H1 (cell line): Measurements from ENCODE around the gene SLC9A7. TPM values are rescaled to one million over a fixed set of nuclear protein-coding genes. Genes with fewer than 3 reads are reported as not detected.

Experiments
- CHD7 ChIP-seq: fragments of 300-600 bp; sonication (generic); IDR thresholded peaks from 2 replicates; pipeline ENCODE4 v1.7.1; 2012; ENCODE audit warnings: low read length, moderate library complexity, mild to moderate bottlenecking, inconsistent platforms; ENCODE audit not compliant: insufficient replicate concordance
- KDM5A ChIP-seq: fragments of 200-600 bp; IDR thresholded peaks from 2 replicates; pipeline ENCODE4 v1.7.1; 2012; ENCODE audit warnings: mild to moderate bottlenecking, low read length, inconsistent platforms, mixed read lengths
- SP1 ChIP-seq: IDR thresholded peaks from 2 replicates; pipeline ENCODE4 v1.6.1; 2011; ENCODE audit warnings: low read depth, low read length
- polyA plus RNA-seq, 7 experiments: library from polyadenylated mRNA; depleted of rRNA in 3 of 7; stranded (reverse) in 5 of 7; unstranded in 2 of 7; fragments of >200 nt in 5 of 7; fragments of 200-250 nt in 2 of 7; gene quantifications; 1 replicate in 5 of 7; 2 replicates in 1 of 7; 4 replicates in 1 of 7; pipeline versions ENCODE4 v1.2.1 to v1.2.3, GENCODE V29; 2011 to 2013; ENCODE audit warnings: missing spikeins in 2 of 7, mixed read lengths in 2 of 7
- total RNA-seq: library from RNA; stranded (reverse); fragmentation: NEBNext Ultra II Directional; extraction: Animal tissue kit (Norgen Biotek cat#: 25700); gene quantifications from 2 replicates; pipeline ENCODE4 v1.2.1, GENCODE V29; 2021

SLC9A7 gene
- total and polyA plus RNA-seq, 2 of the 8 experiments (the other 6 are each of a cell fraction or from before 2014, with no cell fraction given) = 6.7 to 17.2 TPM

- no peak for TF ChIP-seq CHD7
- TF ChIP-seq SP1 = no peak
- TF ChIP-seq KDM5A = no peak
- TF ChIP-seq, all 59 proteins: peak for 0
Observed at GRCh38 chrX:46713672-46714490, 45.0 kb downstream of the SLC9A7 start (continued).
